GM19043 (cell line): Measurements from ENCODE around the gene TMEM123.
A peak's percentile ranks its signal among the peaks of the same experiment; 100 is the strongest.

Experiments used
- ATAC-seq: cut with Tn5 transposase; IDR thresholded peaks from one replicate; pipeline ENCODE4 v1.9.1; 2021; ENCODE audit warnings: low read depth; ENCODE audit not compliant: unreplicated experiment

The TMEM123 gene

GRCh38 chr11:102452461-102453301 lies at the start of gene TMEM123:
Gene TMEM123, minus strand, starts transcription at chr11:102452765. Its CDS starts 142 bp downstream, at chr11:102452623.
- ATAC-seq: peak; percentile 47

GRCh38 chr11:102500829-102501228 lies 48.3 kb upstream of the TMEM123 start:
- no peak for ATAC-seq

GRCh38 chr11:102499931-102500330 lies 47.4 kb upstream of the TMEM123 start:
- ATAC-seq: no peak

- no peak for ATAC-seq
Measured at GRCh38 chr11:102499151-102499550, 46.6 kb upstream of the TMEM123 start.

- ATAC-seq: no peak
Measured at GRCh38 chr11:102497061-102497460, 44.5 kb upstream of the TMEM123 start.

- peak; percentile 83 for ATAC-seq
Measured at GRCh38 chr11:102495161-102496042, 42.8 kb upstream of the TMEM123 start.

- ATAC-seq: no peak
Measured at GRCh38 chr11:102494216-102494615, 41.7 kb upstream of the TMEM123 start.

- no peak for ATAC-seq
Measured at GRCh38 chr11:102493524-102493923, 41.0 kb upstream of the TMEM123 start.

GRCh38 chr11:102491969-102492368 lies 39.4 kb upstream of the TMEM123 start:
- no peak for ATAC-seq

GRCh38 chr11:102489186-102490145 lies 36.9 kb upstream of the TMEM123 start:
- ATAC-seq: no peak

- ATAC-seq: no peak
Measured at GRCh38 chr11:102488208-102488607, 35.6 kb upstream of the TMEM123 start.

- ATAC-seq: no peak
Measured at GRCh38 chr11:102487214-102487613, 34.6 kb upstream of the TMEM123 start.

- no peak for ATAC-seq
Measured at GRCh38 chr11:102486584-102486983, 34.0 kb upstream of the TMEM123 start.

- ATAC-seq: no peak
Measured at GRCh38 chr11:102485095-102485722, 32.6 kb upstream of the TMEM123 start.

GRCh38 chr11:102482433-102482832 lies 29.9 kb upstream of the TMEM123 start:
- ATAC-seq: no peak

- ATAC-seq: no peak
Measured at GRCh38 chr11:102479733-102480132, 27.2 kb upstream of the TMEM123 start.

- ATAC-seq: no peak
Measured at GRCh38 chr11:102478673-102479299, 26.2 kb upstream of the TMEM123 start.

- no peak for ATAC-seq
Measured at GRCh38 chr11:102476812-102477211, 24.2 kb upstream of the TMEM123 start.

GRCh38 chr11:102476069-102476468 lies 23.5 kb upstream of the TMEM123 start:
- ATAC-seq: no peak
